NCI-H2107 treated with DMSO at 0.1 percent for 48 hours (cell line): ENCODE data around the gene COX20.
"Not testable (repeated sequence)": the region's sequence is repeated elsewhere in the genome, so short reads cannot be mapped to it uniquely, and the experiment has no call there.

Source experiments
- DNase-seq: peaks from one replicate; lab custom pipeline; 2025; ENCODE audit not compliant: unreplicated experiment; lab: John Stamatoyannopoulos, UW

The COX20 gene

DNA sequence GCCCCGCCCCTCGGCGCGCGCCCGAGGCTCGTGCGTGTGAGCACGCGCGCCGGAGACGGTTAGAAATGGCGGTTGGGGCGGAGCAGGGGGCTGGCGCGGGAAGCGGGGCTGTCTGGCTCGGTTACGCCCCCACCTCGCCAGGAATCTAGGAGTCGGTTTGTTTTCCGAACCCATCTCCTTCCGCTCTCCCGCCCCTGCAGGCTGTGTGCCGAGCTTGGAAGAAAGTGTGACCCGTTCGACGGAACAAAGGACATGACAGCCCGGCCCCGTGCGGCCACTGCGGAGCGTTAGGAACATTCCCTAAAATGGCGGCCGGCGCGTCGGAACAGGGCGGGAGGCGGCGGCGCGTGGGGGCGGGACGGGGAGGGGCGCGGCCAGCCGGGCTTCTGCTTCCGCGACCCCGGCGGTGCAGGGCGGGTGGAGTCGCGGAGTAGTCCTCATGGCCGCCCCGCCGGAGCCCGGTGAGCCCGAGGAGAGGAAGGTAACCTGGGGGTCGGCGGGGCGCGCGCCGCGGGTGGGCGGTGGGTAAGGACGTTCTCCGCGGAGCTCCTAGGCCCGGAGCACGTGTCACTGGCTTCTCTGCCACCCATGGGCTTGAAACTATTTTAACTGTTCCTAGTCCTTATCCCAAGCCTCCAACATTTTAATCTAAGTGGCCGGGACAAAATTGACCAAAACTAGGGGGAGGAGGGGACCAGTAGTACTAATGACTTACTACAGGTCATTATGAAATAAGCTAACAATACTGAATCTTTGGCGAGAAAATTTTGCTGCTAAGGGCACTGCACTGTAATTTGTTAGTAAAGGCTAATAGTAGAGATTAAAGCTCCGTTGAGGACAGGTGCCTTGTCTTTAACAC is at the start of gene COX20:
Gene COX20 (plus strand): TSS at position 383 of the 859 bp plus-strand sequence. CDS start 57 bp downstream, at position 440.
- DNase-seq, result peak; percentile 95

- no peak for DNase-seq
Observed at GRCh38 chr1:244788493-244789275, 46.8 kb upstream of the COX20 start.

GRCh38 chr1:244789276-244789580 is 46.2 kb upstream of the COX20 start:
- DNase-seq, result no peak

- no peak for DNase-seq
Observed at GRCh38 chr1:244789731-244790130, 45.7 kb upstream of the COX20 start.

DNA sequence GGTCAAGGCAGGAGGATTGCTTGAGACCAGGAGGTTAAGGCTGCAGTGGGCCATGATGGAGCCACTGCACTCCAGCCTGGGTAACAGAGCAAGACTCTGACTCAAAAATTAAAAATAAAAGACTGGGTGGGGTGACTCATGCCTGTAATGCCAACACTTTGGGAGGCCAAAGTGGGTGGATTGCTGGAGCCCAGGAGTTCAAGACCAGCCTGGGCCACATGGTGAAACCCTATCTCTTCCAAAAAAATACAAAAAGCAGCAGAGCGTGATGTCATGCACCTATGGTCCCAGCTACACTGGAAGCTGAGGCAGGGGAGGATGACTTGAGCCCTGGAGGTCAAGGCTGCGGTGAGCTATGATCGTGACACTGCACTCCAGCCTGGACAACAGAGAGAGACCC is 44.4 kb upstream of the COX20 start:
- no peak for DNase-seq

DNA sequence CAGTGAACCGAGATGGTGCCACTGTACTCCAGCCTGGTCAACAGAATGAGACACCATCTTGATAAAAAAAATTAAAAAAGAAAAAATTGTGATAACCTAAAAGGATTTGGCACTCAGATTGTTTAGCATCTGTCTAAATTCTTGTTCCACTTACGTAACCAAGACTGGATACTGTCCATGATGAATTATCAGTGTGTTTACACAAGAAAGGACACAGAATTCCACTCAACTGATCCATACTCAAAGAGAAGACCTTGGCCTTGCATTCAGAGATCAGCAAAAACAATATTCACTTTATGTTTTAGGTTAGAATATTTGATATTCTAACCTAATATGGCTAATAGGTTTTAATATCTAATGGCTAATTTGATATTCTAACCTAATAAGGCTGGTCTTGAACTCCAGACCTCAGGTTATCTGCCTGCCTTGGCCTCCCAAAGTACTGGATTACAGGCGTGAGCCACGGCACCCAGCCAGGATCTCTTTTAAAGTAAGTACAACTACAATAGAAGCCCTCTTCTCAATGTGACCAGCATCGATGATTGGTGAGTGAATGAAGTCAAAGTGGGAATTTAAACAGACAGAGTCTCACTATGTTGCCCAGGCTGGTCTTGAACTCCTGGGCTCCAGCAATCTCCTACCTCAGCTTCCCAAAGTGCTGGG is 43.1 kb upstream of the COX20 start:
- DNase-seq, result no peak

DNA sequence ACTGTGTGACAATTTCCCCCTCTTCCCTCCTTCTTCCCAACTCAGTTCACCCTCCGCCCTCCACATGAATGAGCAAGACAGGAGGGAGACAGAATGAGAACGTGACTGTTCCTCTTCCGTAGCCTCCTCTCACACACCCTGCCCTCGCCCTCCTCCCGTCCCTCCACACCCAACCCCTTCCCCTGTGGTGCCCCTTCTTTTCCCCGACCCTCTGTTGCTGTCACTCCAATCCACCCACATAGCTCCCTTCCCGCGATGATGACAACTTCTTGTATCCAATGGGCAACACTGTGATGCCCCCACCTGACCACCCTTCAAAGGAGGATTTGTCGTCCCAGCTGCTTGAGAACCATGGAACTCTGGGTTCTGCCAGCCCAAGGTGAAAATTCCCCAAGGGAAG is 41.4 kb upstream of the COX20 start:
- no peak for DNase-seq

- DNase-seq, result not testable (repeated sequence)
Observed at GRCh38 chr1:244794516-244794915, 40.9 kb upstream of the COX20 start.

GRCh38 chr1:244796719-244797406 is 38.6 kb upstream of the COX20 start:
- peak; percentile 49 for DNase-seq

DNA sequence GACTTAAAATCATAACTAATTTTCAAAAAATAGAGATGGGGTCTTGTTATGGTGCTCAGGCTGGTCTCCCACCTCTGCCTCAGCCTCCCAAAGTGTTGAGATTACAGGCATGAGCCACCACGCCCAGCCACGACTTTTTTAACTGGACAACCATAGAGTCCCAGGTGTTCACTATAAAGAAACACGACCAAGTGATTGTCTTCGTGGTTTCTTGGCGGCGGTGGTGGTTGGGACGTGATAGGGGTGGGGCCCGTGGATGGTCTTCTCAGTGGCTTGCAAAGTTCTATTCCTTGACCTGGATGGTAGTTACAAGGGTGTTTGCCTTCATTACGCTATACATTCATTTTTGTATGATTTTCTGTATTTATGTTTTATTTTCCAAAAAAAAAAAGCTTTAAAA is 34.6 kb upstream of the COX20 start:
- no peak for DNase-seq

DNA sequence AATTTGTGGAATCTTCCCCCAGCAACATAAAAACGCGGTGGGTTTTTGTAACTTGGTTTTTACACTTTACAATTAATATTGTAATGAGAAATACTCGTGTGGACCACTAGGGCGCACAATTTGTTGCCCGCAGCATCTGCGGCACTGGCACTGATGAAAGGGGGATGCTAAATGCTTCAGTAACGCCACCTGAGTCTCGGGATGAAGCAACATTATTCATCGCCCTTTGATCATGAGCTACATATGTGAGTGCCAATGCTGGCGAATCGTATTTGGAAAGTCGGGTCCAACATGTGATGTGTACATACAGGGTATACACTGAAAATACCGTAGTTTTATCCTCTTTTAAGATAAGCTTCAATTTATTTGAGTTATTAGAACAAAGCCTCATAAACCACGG is 34.2 kb upstream of the COX20 start:
- peak; percentile 31 for DNase-seq

DNA sequence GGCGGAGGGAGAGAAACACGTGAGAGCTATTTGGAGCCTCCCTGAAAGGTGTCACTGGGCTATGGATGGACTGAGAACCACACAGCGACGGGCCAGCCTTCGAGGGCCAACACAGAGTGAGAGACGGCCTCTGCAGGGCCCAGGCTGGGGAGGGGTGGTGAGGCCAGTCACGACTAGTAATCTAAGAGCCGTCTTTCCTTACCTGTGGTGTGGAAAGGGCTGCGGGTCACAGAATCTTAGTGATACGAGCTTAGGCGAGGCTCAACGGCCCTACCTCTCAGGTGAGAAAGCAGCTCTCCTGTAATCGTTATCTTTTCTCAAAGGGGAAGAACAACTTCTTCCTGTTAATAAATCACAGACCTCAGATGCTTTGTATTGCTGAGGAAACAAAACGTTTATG is 33.4 kb upstream of the COX20 start:
- DNase-seq, result no peak

GRCh38 chr1:244802556-244803239 is 32.8 kb upstream of the COX20 start:
- DNase-seq, result no peak

DNA sequence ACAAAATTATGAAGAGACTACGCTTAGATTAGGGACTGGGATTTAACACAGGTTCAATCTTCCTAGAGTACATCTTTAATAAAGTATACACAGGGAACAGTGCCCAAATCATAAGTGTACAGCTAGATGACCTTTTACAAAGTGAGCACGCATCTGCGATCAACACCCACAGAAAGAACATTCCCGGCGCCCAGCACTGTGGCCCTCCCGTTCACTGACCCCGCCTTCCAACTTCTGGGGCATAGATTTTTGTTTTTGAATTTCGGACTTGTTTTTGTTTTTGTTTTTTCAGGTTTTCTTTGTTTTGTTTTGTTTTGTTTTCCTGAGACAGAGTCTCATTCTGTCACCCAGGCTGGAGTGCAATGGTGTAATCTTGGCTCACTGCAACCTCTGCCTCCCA is 30.6 kb upstream of the COX20 start:
- no peak for DNase-seq

DNA sequence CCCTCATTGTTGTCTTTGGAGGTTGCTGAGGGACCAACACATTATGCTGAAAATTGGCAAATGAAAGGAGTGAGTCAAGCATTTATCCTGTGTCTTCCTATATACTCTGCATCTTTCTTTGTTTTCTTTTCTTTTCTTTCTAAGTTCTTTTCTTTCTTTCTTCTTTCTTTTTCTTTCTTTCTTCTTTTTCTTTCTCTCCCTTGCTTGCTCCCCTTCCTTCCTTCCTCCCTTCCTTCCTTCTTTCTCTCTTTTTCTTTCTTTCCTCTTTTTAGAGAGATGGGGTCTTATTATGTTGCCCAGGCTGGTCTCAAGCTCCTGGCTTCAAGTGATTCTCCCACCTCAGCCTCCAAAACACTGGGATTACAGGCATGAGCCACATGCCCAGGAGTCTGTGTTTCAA is 28.3 kb upstream of the COX20 start:
- DNase-seq, result no peak

GRCh38 chr1:244810221-244810620 is 25.2 kb upstream of the COX20 start:
- DNase-seq, result no peak

DNA sequence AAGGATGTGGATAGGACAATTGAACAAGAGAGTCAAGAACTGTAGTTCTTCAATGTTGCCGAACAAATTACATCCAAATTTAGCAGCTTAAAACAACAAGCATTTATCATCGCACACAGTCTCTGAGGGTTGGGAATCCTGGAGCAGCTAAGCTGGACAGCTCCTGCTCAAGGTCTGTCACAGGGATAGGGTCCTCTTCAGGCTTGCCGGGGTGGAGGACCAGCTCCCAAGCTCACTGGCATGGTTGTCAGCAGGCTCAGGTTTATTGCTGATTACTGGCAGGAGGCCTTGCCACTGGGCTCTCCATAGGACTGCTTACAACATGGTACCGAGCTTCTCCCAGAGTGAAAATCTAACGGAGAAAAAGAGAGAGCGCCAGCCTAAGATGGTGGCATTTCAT is 22.1 kb upstream of the COX20 start:
- DNase-seq, result no peak

DNA sequence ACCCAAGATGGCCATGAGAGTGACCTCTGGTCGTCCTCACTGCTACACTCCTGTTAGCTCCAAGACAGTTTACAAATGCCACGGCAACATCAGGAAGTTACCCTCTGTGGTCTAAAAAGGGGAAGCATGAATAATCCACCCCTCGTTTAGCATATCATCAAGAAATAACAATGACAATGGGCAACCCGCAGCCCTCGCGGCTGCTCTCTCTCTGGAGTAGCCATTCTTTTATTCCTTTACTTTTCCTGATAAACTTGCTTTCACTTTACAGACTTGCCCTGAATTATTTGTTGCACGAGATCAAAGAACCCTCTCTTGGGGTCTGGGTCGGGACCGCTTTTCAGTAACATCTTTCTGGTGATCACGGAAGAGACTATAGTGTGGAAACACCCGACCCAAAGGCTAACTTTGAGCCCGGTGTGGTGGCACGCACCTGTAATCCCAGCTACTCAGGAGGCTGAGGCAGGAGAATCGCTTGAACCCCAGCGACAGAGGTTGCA is 19.8 kb upstream of the COX20 start:
- DNase-seq, result no peak

DNA sequence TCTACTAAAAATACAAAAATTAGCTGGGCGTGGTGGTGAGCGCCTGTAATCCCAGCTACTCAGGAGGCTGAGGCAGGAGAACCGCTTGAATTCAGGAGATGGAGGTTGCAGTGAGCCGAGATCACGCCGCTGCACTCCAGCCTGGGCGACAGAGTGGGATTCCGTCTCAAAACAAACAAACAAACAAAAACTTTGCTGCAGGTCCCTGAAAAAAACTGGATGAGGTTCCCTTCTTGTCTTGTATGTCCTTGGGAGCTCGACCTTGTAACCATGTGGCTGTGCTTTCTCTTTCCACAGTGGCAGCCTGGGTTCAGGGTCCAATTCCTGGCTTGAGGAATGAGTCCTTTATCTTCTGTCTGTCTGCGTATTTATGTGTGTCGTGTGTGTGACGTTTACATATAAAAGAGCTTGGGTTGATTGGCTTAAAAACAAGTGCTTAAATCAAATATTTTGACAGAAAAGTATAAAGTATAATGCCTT is 18.0 kb upstream of the COX20 start:
- DNase-seq, result no peak

DNA sequence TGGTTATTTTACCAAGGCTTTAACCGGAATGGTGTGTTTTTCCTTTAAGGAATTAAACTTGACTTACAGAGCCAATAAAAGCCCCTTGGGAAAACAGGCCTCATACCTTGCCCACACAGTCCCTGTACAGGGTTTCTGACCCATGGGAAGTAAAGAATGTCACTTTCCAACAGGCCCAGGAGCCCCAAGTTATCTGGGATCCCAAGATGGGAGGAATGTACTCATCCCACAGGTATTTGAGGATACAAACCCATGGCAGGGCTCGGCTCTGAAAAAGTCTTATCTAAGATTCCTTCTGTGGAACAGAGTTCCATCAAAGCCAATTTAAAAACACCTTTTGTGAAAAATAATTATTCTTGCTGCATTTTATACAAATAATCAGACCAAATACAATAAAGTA is 15.3 kb upstream of the COX20 start:
- no peak for DNase-seq
